ENCODE data around the gene UBE2J2.

UBE2J2 gene

DNA sequence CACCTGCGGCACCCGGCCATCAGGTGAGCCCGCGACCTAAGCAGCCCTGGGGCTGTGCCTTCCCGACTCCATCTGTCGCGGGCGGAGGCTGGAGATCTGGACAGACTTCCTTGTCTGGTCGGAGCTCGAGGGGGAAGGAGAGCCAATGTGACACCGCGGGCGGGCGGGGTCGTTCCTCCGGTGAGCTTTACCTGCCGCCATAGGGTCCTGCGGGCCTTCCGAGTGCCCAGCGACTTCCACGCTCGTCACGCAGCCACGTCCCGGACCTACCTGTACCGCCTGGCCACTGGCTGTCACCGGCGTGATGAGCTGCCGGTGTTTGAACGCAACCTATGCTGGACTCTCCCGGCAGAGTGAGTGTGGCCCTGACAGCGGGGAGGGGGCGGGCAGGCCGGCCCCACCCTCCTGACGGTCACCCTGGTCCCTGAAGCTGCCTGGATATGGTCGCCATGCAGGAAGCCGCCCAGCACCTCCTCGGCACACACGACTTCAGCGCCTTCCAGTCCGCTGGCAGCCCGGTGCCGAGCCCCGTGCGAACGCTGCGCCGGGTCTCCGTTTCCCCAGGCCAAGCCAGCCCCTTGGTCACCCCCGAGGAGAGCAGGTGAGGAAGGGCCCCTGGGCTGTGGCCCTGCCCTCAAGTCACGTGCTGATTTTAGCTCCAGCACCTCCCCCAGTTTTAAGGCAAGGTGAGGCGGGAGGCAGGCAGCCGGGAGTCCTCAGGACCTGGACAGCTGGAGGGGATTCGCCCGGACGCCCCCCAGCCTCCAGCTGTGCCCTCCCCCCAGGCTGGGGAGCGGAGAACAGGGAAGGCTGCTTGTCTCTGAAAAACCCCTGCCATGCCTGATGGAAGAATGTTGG lies 35.8 kb upstream of the UBE2J2 start:
- no peak for DNase-seq (ENCODE audit: low read depth in 3 of 3, low spot score in 1 of 3)

DNA sequence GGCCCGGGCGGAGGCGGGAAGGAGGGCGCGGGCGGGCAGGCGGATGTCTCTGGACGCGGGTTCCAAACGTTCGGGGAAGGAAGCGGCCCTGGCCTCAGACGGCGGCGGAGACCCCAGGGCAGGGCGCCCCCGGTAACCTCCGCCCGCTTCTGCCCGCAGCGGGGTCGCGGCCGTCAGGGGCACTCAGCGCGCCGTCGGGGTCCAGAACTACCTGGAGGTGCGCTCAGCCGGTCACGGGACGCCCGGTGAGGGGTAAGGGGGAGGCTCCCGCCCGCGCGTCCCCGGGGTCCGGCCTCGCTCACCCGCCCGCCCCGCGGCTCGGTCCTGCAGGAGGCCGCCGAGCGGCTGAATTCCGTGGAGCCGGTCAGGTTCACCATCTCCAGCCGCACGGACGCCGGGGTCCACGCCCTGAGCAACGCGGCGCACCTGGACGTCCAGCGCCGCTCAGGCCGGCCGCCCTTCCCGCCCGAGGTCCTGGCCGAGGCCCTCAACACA lies 35.1 kb upstream of the UBE2J2 start:
- no peak for DNase-seq (ENCODE audit: low read depth in 3 of 3, low spot score in 1 of 3)

DNA sequence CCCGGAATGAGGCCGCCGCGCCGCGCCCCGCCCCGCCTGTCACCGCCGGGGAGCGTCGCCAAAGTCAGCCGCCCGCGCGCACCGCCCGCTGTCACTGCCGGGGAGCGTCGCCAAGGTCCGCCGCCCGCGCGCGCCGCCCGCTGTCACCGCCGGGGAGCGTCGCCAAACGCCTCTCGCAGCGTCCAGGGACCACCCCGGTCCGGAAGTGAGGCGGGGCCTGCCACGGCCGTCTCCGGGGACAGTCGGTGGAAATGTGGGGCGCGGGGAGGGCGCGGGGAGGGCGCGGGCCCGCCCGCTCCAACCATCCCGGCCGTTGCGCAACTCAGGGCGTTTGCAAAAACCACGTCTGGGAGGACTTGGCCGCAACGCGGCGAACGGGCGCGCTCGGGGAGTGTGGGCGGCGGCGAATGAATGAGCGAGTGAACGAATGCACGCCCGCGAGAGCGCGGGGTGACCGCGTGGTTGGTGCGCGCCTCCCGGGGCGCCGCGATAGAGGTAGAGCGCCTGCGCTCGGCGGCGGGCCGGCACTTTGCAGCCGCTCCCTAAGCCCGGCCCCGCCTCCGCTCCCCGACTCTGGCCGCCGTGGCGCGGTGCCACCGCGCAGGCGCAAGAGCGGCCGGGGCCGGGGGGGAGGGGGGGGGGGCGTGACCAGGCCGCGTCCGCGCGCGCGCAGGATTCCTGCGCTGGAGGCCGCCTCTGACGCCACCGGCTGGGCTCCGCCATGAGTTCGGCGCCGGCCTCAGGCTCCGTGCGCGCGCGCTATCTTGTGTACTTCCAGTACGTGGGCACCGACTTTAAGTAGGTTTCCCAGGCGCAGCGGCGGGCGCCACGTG lies 34.5 kb upstream of the UBE2J2 start, which contains the start of the genes ACAP3 and PUSL1:
Gene ACAP3 (minus strand): TSS at position 8 of the 833 bp plus-strand sequence. CDS start 115 bp downstream, outside the sequence.
Gene PUSL1 (plus strand): TSS at position 675 of the 833 bp plus-strand sequence. CDS start 47 bp downstream, at position 722.
- DNase-seq (ENCODE audit: low read depth in 3 of 3, low spot score in 1 of 3), result peak; percentile 76 to 80 (median 79)

DNA sequence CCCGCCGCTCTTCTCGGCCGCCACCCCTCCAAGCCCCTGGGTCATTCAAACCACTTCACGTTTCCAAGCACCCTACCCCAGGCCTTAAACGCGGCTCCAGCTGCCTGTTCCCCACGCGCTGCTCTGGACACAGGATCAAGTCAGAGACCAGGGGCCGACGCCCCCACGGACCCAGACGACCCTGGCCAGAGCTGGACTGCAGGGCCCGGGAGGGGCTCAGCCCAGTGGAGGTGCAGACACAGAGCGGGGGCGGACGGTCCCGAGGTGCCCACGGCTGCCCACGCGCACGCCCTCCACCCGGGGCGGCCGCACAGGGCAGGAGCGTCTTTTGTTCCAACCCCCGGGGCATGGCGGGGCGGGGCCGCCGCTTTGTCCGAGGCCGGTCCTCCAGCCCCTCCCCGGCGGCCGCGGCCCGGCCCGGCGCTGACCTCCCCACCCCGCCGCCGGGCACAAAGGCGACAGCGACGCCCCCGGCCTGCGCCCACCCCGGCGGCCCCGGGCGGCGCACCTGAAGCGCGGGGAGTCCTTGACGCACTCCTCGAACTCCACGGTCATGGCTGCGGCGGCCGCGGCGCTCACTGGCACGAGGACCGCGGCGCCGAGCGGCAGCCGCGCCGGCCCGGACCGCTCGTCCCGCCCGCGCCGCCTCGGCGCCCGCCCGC lies 33.7 kb upstream of the UBE2J2 start:
- no peak for DNase-seq (ENCODE audit: low read depth in 3 of 3, low spot score in 1 of 3)

DNA sequence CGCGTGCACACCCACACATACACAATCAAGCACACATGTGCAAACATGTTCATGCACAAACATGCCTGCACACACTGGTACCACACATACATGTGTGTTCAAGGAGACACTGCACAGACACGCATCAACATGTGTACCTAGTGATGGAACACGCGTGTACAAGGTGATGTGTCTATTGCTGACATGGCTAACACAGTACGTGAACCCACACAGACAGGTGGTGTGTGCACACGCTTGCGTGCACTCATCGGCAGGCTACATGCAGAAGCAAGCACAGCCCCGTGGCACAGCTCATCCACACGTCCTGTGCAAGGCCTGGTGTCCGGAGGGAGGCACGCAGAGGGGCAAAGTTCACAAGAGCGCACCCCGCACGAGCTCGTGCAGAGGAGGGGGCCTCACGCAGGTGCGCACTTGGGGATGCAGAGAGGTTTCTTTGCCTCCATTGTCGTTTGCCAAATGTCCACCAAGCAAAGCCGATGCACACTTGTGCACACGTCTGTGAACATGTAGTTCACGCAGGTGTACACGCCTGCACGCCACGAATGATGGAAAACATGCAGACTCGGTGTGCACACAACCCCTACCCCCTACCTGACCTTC lies 33.1 kb upstream of the UBE2J2 start:
- no peak for DNase-seq (ENCODE audit: low read depth in 3 of 3, low spot score in 1 of 3)

DNA sequence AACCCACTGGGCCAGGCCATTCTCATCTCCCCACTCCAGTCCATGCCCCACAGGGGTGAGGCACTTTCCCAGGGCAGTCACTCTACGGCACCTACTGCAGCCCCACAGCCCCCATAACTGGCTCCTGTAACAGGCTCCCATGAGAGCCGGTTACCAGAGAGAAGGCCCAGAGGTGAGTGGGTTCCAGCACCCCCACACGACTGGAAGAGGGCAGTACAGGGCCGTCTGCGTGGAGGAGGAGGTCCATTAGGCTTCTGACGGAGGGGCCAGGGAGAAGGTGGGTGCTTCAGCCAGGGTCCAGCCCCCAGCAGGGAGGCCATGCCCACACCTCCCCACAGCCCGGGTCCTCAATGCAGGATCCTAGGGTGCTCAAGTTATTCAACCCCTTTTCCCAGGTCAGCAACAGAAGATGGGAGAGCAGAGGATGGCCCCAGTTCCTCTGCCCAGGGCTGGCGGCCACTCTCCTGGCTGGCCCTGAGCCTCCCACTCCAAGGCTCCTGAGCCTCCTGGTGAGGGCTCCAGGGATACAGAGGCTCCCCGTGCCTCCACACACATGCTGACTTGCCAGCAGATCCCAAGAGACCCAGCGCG lies 32.5 kb upstream of the UBE2J2 start:
- DNase-seq (ENCODE audit: low read depth in 3 of 3, low spot score in 1 of 3), result no peak

DNA sequence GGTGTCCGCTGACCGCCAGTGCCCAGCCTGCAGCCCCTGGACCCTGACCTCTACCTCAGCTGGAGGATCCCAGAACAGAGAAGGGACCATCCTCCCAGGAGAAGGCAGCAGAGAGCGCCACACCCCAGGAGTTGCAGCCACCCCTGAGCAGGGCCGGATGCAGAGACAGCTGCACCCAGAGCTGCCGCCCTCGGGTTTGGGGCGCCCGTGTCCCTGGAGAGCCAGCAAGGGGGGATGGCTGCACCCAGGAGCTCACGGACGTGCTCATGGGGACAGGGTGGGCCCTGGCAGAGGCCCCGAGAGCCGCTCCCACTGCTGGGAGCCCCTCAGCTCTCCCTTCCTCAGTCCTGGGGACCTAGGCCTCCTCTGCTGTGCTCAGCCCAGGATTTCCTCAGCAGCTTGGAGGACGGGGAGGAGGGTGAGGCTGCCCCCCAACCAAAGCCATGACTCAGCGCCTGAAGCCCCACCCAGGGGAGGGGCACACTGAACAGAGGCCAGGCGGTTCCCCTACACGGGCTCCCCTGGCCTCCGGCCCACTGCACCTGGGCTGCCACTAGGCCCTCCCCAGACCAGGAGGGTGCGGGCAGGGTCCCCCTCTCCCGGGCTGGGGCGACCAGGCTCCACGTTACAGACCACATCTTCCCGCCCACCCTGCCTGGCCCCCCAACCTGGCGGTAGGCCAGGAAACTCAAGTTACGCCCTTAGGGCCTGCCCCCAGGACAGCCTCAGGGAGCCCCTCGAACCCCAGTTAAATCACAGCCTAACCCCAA lies 31.8 kb upstream of the UBE2J2 start:
- peak; percentile 31 to 49 (median 40) for DNase-seq (ENCODE audit: low read depth in 3 of 3, low spot score in 1 of 3)

DNA sequence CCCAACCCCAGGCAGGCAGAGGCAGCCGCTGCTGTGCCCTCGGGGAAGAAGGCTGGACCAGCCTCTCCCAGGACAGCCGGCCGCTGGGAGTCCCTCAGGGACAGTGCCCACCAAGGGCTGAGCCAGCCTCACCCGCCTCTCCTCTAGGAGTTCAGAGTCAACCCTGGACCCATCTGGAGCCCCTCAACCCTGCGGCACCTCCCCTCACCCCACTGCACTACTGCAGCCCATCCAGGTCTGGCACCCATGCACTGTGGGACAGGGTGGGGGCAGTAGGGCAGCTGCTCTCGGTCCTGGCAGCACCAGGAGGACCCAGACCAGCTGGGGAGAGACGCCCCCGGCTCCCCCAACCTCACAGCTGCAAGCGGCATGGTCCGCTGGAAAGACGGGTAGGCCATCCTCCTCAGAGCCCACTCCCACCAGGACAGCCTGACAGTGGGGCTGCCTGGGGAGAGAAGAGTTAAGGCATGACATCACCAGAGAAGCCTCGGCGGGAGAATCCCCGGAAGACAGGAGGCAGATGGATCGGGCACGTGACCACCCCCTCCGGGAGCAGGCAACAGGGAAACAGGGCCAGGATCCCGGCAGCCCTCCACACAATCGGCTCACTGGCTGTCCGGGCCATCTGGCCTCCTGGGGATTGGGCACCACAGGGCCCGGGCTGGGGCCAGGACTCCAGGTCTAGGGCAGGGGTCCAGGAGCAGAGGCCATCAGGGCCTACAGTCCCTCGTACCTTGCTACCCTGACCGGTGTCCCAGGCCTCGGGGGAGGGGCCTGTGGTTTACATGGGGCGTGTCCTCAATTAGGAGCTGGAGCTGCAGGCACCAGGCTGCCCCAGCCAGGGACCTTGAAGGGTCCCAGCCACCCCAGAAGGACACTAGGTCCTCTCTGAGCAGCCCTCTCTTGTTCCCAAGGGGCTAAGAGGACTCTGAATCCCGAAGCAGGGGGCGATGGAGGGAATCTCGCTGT lies 31.0 kb upstream of the UBE2J2 start:
- no peak for DNase-seq (ENCODE audit: low read depth in 3 of 3, low spot score in 1 of 3)

DNA sequence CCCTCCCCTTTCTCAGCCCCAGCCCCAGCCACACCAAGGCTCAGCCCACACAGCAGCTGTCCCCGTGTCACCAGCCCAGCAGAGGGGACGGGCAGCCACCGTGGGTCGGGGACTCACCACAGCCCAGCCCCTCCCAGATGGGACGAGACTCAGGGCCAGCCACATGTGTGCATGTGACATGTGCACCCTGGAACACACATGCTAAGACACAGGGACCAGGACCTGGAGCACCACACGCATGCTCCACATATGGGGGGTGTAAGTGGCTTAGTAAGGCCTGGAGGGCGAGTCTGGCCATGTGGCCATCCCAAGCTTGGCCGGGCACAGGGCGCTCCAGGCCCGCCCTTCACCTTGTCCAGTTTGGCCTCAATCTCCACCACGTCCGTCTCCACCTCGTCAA lies 30.1 kb upstream of the UBE2J2 start:
- DNase-seq (ENCODE audit: low read depth in 3 of 3, low spot score in 1 of 3), result no peak

DNA sequence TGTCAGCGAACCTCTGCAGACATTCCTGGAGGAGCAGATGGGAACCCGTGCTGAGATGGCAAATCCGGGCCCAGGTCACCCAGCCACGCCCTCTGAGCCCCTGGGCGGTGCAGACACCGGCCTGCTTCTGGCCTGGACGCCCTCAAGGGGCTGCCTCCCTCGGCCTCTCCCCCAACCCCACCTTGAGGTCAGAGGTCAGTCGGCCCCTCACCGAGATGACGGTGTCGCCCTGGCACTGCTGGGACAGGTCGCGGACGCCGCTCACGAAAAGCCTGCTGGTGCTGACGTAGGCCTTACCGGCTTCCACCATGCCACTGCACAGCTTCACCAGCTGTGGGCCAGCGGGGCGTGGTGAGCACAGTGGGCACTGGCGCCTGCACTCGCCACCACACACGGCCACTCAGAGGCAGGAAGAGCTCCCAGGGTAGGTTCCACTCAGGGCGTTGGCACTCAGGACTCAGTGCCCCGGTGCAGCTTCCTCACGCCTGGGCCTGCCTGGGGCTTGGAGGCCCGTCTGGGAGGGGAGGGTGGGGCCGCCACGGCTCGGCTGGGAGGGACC lies 29.4 kb upstream of the UBE2J2 start:
- DNase-seq (ENCODE audit: low read depth in 3 of 3, low spot score in 1 of 3), result no peak

DNA sequence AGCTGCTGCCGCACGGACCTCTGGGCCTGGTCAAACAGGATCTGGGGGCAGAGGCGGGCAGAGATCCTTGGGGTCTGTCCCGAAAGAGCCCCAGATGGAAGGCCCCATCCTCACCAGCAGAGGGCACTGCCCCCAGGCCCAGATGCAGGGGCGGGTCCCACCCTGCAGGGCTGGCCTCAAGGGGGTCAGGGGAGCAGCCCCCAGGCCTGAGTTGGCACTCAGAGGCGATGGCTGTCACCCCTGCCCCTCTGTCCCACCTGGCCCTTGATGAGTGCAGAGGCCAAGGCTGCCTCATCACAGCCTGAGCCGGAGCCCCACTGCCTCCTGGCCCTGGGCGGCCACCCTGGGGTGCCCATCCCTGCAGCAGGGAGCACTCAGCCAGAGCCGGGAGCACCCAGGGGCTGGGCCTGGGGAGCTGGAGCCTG lies 28.4 kb upstream of the UBE2J2 start:
- no peak for DNase-seq (ENCODE audit: low read depth in 3 of 3, low spot score in 1 of 3)

DNA sequence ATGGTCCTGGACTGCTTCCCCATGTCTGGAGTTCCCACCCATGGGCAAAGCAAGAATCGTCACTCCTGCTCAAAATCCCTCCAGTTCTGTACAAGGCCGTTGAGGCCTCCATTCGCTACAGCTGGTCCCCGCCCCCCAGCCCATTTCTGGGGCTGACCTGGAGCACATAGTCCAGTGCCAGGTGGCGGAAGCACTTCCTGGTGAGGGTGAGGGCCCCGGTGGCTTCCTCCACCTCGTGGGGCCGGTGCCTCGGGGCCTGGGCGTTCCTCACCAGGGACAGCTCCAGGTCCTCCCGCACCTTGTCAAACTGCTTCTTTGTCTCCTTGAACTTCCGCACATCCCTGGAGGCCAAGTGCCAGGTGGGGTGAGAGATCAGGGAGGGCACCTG lies 26.7 kb upstream of the UBE2J2 start:
- DNase-seq (ENCODE audit: low read depth in 3 of 3, low spot score in 1 of 3), result no peak

DNA sequence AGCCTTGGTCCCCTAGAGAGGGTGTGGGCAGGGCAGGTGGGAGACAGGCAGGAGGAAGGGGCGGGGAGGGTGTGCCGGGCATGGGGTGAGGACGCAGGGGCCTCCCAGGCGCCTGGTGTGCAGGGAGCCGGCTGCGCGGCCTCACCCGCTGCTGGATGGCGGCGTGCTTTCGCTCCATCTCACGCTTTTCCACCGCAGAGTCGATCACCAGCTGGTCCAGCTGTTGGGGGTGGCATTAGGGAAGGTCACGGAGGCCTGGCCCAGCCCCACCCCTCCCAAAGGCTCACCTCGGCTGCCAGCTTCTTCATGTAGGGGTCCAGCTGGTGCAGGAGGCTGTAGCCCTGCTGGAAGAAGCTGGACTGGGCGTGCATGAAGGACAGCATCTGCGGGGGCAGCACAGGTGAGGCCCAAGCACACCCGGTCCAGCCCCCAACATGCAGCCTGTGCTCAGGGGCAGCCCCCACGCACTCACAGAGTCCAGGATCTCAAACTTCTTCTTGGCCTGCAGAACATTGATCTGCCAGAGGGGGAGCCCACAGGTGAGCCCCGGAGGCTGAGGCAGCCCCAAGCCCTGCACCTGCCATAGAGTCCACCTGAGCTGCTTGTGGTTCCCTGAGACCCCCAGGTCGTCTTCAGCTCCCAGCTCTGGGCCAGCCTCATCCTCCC lies 26.2 kb upstream of the UBE2J2 start:
- no peak for DNase-seq (ENCODE audit: low read depth in 3 of 3, low spot score in 1 of 3)

DNA sequence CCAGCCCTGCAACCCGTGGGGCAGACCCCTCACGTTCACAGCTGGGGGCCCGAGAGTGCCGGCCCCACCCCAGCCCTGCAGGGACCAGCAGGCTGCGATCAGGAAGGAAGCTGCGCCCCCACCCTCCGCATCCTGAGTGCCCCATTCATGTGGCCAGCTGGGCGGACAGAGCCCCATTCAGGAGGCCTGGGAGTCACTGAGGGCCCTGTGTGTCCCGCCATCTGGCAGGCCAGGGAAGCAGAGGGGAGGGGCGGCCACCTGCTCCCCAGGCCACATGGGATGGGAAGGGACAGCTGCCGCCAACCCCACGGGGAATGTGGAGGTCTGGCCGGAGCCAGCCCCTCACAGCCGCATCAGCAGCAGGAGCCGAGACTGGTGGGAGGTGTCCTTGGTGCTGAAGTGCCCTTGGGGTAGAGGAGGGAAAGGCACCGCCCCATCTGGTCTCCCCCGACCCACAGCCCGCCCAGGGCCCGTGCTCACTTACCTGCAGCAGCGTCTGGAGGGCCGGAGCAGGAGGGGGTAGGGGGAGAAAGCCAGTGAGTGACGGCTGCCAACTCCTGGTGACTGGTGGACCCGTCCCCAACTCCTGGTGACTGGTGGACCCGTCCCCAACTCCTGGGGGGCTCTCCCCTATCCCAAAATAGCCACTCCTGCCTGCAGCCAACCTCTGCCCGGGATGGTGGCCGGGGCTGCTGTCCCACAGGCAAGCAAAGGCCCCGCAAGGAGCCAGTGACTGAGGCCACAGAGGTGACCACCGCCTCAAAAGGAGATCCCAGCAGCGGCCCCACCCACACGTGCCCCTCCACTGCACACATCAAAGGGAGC lies 25.4 kb upstream of the UBE2J2 start:
- no peak for DNase-seq (ENCODE audit: low read depth in 3 of 3, low spot score in 1 of 3)

DNA sequence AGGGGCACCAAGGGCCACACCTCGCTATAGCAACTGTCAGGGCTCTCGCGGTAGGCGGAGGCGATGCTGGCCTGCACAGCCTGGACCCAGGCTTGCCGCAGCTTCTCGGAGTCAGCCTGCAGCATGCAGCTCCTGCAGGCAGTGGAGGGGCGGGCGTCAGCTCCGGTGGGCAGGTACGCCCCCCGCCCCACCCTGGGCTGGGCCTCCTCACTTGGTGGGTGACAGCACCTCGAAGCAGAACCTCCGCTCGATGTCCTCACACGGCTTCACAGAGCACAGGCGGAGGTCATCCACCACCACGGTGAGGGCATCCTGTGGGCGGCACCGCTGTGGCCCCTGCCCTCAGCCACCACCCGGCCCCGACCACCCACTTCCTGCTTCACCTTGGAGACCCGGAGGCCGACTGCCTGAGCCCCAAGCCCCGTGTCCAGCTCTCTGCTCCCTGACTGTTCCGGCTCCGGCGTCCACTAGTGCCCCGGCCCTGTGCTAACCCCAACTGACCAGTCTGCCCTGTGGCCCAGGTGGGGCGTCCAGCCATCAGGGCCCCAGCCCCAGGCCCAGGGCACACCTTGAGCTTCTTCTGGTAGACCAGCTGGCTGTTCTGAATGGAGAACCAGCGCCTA lies 24.3 kb upstream of the UBE2J2 start:
- DNase-seq (ENCODE audit: low read depth in 3 of 3, low spot score in 1 of 3), result no peak

Data from stimulated activated CD4-positive, alpha-beta T cell treated with anti-CD3 and anti-CD28 coated beads, TNF-alpha, amount 100 ng/mL, for 1 hour (primary cell).